ENCODE measurements around the gene CACNA2D3. TPM values are rescaled to one million over a fixed set of nuclear protein-coding genes. Genes with fewer than 3 reads are reported as not detected.

CACNA2D3 gene
- total RNA-seq, 1 donor, result 4.3 TPM

- TF ChIP-seq, protein P1, sequence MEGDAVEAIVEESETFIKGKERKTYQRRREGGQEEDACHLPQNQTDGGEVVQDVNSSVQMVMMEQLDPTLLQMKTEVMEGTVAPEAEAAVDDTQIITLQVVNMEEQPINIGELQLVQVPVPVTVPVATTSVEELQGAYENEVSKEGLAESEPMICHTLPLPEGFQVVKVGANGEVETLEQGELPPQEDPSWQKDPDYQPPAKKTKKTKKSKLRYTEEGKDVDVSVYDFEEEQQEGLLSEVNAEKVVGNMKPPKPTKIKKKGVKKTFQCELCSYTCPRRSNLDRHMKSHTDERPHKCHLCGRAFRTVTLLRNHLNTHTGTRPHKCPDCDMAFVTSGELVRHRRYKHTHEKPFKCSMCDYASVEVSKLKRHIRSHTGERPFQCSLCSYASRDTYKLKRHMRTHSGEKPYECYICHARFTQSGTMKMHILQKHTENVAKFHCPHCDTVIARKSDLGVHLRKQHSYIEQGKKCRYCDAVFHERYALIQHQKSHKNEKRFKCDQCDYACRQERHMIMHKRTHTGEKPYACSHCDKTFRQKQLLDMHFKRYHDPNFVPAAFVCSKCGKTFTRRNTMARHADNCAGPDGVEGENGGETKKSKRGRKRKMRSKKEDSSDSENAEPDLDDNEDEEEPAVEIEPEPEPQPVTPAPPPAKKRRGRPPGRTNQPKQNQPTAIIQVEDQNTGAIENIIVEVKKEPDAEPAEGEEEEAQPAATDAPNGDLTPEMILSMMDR (IDR thresholded peaks at IDR 0.05; ENCODE audit: insufficient read depth, low read depth, low read length), result no peak
- no peak overlapping the region for H3K4me3 ChIP-seq (ENCODE audit: low read depth, low read length)
- no peak for DNase-seq (ENCODE audit: low read depth)
These were observed 215.5 kb downstream of the CACNA2D3 start for GRCh38 chr3:54337846-54338245.

DNA sequence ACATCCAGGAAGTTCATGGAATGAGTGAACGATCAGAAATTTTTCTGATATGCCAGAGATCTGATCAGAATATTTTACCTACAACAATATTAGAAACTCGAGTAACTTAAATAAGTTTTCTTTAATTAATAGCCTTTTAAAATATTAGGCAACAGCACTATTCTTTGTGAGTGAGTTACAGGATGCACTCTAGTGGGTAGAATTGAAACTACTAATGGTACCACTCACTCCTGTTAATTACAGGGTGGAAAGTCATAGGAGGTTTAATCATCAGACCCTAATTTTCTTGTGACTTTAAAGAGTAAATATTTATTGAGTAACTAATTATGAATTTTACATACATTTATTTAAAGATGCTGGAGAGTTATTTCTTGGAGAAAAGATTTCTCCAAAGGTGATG is 217.3 kb downstream of the CACNA2D3 start:
- DNase-seq (ENCODE audit: low read depth), result no peak
- TF ChIP-seq, protein P1 (IDR thresholded peaks at IDR 0.05; ENCODE audit: insufficient read depth, low read depth, low read length), result no peak
- no peak overlapping the region for H3K4me3 ChIP-seq (ENCODE audit: low read depth, low read length)

GRCh38 chr3:54341811-54342210 is 219.5 kb downstream of the CACNA2D3 start:
- DNase-seq (ENCODE audit: low read depth), result no peak
- TF ChIP-seq, protein P1 (IDR thresholded peaks at IDR 0.05; ENCODE audit: insufficient read depth, low read depth, low read length), result no peak
- H3K4me3 ChIP-seq (ENCODE audit: low read depth, low read length), result no peak overlapping the region

GRCh38 chr3:54342676-54343075 is 220.3 kb downstream of the CACNA2D3 start:
- no peak for DNase-seq (ENCODE audit: low read depth)
- no peak overlapping the region for H3K4me3 ChIP-seq (ENCODE audit: low read depth, low read length)
- TF ChIP-seq, protein P1 (IDR thresholded peaks at IDR 0.05; ENCODE audit: insufficient read depth, low read depth, low read length), result no peak

GRCh38 chr3:54343495-54343894 is 221.1 kb downstream of the CACNA2D3 start:
- H3K4me3 ChIP-seq (ENCODE audit: low read depth, low read length), result no peak overlapping the region
- no peak for DNase-seq (ENCODE audit: low read depth)
- TF ChIP-seq, protein P1 (IDR thresholded peaks at IDR 0.05; ENCODE audit: insufficient read depth, low read depth, low read length), result no peak

GRCh38 chr3:54344601-54345231 is 222.4 kb downstream of the CACNA2D3 start:
- DNase-seq (ENCODE audit: low read depth), result no peak
- no peak overlapping the region for H3K4me3 ChIP-seq (ENCODE audit: low read depth, low read length)
- TF ChIP-seq, protein P1 (IDR thresholded peaks at IDR 0.05; ENCODE audit: insufficient read depth, low read depth, low read length), result no peak

DNA sequence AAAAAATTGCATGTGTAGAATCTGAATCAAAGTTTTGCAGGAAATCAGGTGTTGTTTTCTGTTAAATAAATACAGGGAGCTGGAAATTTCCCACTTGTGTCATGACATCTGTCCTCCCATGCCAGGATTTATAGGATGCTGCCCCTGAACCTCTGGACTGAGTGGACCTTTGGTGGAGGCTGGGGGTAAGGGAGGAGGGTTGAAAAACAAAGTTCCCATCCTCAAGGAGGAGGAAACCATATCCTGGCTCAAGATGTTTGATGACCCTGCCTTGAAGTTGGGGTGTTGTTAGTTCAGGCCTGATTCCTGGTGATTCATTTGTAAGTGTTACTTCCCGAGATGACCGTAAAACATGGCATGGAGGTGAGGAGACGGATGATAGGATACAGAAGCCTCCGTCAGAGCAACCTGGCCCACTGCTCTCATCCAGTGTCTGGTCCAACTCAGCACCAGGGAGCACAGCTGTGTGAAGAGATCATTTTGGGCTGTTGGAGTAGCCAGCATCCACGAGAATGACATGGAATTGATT is 223.6 kb downstream of the CACNA2D3 start:
- no peak overlapping the region for H3K4me3 ChIP-seq (ENCODE audit: low read depth, low read length)
- no peak for DNase-seq (ENCODE audit: low read depth)
- TF ChIP-seq, protein P1 (IDR thresholded peaks at IDR 0.05; ENCODE audit: insufficient read depth, low read depth, low read length), result no peak
